Measurements from ENCODE around the gene RB1.

- TF ChIP-seq CTCF (IDR thresholded peaks at IDR 0.05), result no peak
- TF ChIP-seq POLR2A (IDR thresholded peaks at IDR 0.05), result no peak
These were observed 181.9 kb downstream of the RB1 start for GRCh38 chr13:48485432-48485831.

Measured in Peyer's patch (tissue), 4 donors.